BLaER1 (cell line): ENCODE measurements around the gene TEAD1.
A peak's percentile ranks its signal among the peaks of the same experiment; 100 is the strongest.

Experiments
- H3K27ac ChIP-seq: shearing (Covaris generic); formaldehyde crosslinking; 2 replicates; pipeline ENCODE4 v1.8.1; 2022
- H3K27me3 ChIP-seq: shearing (Covaris generic); formaldehyde crosslinking; 2 replicates; pipeline ENCODE4 v1.8.1; 2022
- H3K36me3 ChIP-seq: shearing (Covaris generic); formaldehyde crosslinking; 2 replicates; pipeline ENCODE4 v1.8.1; 2022
- H3K4me1 ChIP-seq: shearing (Covaris generic); formaldehyde crosslinking; 2 replicates; pipeline ENCODE4 v1.8.1; 2022
- H3K4me2 ChIP-seq: shearing (Covaris generic); formaldehyde crosslinking; 2 replicates; pipeline ENCODE4 v1.8.1; 2022
- H3K4me3 ChIP-seq: shearing (Covaris generic); formaldehyde crosslinking; 2 replicates; pipeline ENCODE4 v1.8.1; 2022
- H3K9ac ChIP-seq: shearing (Covaris generic); formaldehyde crosslinking; 2 replicates; pipeline ENCODE4 v1.8.1; 2022
- H3K9me3 ChIP-seq: shearing (Covaris generic); formaldehyde crosslinking; 2 replicates; pipeline ENCODE4 v1.8.1; 2022
- H4K20me1 ChIP-seq: shearing (Covaris generic); formaldehyde crosslinking; 2 replicates; pipeline ENCODE4 v1.8.1; 2022
- Cebpa-rat ChIP-seq: shearing (Covaris generic); IDR thresholded peaks from 2 replicates; pipeline ENCODE4 v1.8.1; 2022

The TEAD1 gene

GRCh38 chr11:12692229-12693075 lies 18.2 kb downstream of the TEAD1 start:
- H3K36me3 ChIP-seq = no peaks in the 10 kb centered on the region
- H3K27me3 ChIP-seq = no peaks in the 10 kb centered on the region; the same call in 1 of the 2 replicates
- H3K9ac ChIP-seq = no peak overlapping the region
- H3K9me3 ChIP-seq = no peaks in the 10 kb centered on the region
- no peak overlapping the region for H3K4me3 ChIP-seq
- H4K20me1 ChIP-seq = no peaks in the 10 kb centered on the region
- H3K4me2 ChIP-seq = no peak overlapping the region
- TF ChIP-seq Cebpa-rat = no peak
- H3K4me1 ChIP-seq = peaks cover 36% of the 10 kb centered on the region
- H3K27ac ChIP-seq = no peak overlapping the region

DNA sequence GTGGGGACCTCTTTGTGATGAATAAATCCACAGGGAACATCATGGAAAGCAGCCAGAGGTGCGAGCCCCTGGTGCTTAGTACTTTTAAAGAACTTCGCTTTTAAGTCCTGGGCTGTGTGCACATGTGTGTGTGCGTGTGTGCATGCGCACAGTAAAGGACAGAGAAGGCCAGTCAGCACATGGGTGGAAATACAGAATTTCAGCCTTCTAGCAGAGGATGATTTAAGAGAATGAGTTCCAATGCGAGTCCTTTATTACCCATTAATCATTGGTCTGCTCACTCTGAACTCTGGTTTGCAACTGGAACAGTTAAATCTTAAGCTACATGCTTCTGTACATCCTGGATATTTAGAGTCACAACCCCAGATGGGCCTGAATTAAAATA lies 18.9 kb downstream of the TEAD1 start:
- Histone ChIP-seq H3K36me3 (no peaks in the 10 kb centered on the region), H3K9me3 (no peaks in the 10 kb centered on the region), H4K20me1 (no peaks in the 10 kb centered on the region), H3K27ac (no peak overlapping the region), H3K4me3 (no peak overlapping the region), H3K4me2 (peak overlapping the region; percentile 73; the same call in 1 of the 2 replicates), H3K9ac (no peak overlapping the region), H3K27me3 (no peaks in the 10 kb centered on the region; the same call in 1 of the 2 replicates), H3K4me1 (peaks cover 42% of the 10 kb centered on the region)
- TF ChIP-seq Cebpa-rat = no peak

GRCh38 chr11:12693479-12694182 lies 19.4 kb downstream of the TEAD1 start:
- Histone ChIP-seq H3K4me3 (no peak overlapping the region), H3K27me3 (no peaks in the 10 kb centered on the region; the same call in 1 of the 2 replicates), H3K9me3 (no peaks in the 10 kb centered on the region), H3K4me2 (peak overlapping the region; percentile 73), H3K36me3 (no peaks in the 10 kb centered on the region), H3K27ac (no peak overlapping the region), H3K9ac (peak overlapping the region; percentile 11; the same call in 1 of the 2 replicates), H3K4me1 (peaks cover 48% of the 10 kb centered on the region), H4K20me1 (no peaks in the 10 kb centered on the region)
- no peak for TF ChIP-seq Cebpa-rat

GRCh38 chr11:12694183-12694531 lies 19.9 kb downstream of the TEAD1 start:
- Histone ChIP-seq H3K4me2 (peak overlapping the region; percentile 73), H3K27ac (no peak overlapping the region), H4K20me1 (no peaks in the 10 kb centered on the region), H3K9ac (peak overlapping the region; percentile 11; the same call in 1 of the 2 replicates), H3K9me3 (no peaks in the 10 kb centered on the region), H3K27me3 (no peaks in the 10 kb centered on the region; the same call in 1 of the 2 replicates), H3K36me3 (no peaks in the 10 kb centered on the region), H3K4me1 (peaks cover 49% of the 10 kb centered on the region), H3K4me3 (no peak overlapping the region)
- TF ChIP-seq Cebpa-rat = no peak

- Histone ChIP-seq H3K9me3 (no peaks in the 10 kb centered on the region), H3K4me2 (no peak overlapping the region), H3K36me3 (no peaks in the 10 kb centered on the region), H3K4me3 (no peak overlapping the region), H3K27ac (no peak overlapping the region), H3K4me1 (peaks cover 49% of the 10 kb centered on the region), H3K9ac (no peak overlapping the region), H3K27me3 (no peaks in the 10 kb centered on the region; the same call in 1 of the 2 replicates), H4K20me1 (no peaks in the 10 kb centered on the region)
- TF ChIP-seq Cebpa-rat = no peak
These were observed 21.1 kb downstream of the TEAD1 start for GRCh38 chr11:12695221-12695794.

DNA sequence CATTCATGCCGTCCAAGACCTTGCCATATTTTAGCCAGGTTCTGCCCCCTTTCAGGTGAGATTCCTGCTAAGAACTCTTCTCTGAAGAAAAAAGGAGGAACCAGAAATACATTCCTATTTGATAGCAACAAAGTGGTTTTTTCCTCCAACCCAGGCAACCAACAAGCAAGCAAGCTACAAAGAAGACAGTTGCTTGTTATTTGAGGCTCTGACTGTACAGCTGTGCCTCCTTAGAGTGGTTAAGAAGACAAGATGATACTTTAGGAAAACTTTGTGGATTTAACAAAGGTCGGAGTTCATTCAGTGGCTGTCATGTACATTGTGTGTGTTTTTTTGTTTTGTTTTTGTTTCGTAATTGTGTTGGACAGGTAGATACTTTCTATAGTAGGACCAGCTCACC lies 21.7 kb downstream of the TEAD1 start:
- Histone ChIP-seq H3K27ac (no peak overlapping the region), H3K27me3 (no peaks in the 10 kb centered on the region; the same call in 1 of the 2 replicates), H3K4me2 (peak overlapping the region; percentile 63), H3K4me3 (no peak overlapping the region), H3K9me3 (no peaks in the 10 kb centered on the region), H4K20me1 (no peaks in the 10 kb centered on the region), H3K9ac (no peak overlapping the region), H3K36me3 (no peaks in the 10 kb centered on the region), H3K4me1 (peaks cover 49% of the 10 kb centered on the region)
- no peak for TF ChIP-seq Cebpa-rat

DNA sequence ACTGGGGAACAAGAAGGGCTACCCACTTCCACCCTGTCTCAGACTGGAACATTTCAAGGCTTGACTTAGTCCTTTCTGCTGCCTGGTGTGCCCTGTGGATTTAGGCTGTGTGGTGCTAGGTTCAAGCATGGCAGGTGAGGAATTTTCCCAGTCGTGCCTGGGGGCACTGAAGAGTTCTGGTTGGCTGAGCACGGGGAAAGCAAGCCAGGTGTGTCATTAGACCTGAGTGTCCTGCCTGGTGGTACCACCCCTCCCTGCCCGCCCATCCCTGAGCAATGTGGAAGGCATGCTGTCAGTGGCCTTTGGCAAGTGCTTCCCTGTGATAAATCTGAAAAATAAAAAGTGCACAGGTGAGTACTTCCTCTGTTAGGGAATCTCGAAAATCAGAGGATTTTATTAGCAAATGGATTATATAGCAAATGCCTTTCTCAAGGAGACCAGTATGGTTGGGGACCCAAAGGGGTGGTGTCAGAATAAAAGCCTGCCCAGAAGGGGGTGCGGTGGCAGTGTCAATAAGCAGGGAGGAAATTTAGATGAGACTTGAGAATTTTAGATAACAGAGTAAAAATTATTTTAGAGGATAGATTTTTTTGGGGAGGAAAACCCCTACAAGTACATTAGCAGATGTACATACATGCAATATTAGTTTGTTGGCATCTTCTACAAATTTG lies 22.8 kb downstream of the TEAD1 start:
- Histone ChIP-seq H3K4me3 (no peak overlapping the region), H3K27ac (no peak overlapping the region), H3K4me1 (peaks cover 49% of the 10 kb centered on the region), H3K9me3 (no peaks in the 10 kb centered on the region), H3K4me2 (peak overlapping the region; percentile 63), H4K20me1 (no peaks in the 10 kb centered on the region), H3K36me3 (no peaks in the 10 kb centered on the region), H3K27me3 (no peaks in the 10 kb centered on the region; the same call in 1 of the 2 replicates), H3K9ac (no peak overlapping the region)
- no peak for TF ChIP-seq Cebpa-rat

DNA sequence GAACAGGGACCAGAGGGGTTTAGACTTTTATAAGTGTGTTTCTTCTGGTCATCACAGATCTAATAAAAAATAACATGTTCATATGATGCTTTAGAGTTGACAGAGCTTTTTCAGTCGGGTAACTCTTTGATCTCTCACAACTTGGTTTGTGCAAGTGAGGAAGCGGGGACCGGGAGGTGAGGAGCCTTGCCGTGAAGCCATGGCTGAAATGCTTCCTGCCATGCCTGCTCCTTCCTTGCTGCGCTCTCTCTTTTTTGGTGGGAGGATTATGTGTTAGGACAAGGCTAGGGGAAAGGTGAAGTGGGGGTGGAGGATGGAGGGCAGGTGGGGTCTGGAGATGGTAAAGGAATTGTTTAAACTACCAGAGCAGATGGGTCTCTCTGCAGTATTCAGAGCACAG lies 23.8 kb downstream of the TEAD1 start:
- Histone ChIP-seq H3K4me2 (peak overlapping the region; percentile 68), H3K27ac (no peak overlapping the region), H3K4me3 (no peak overlapping the region), H3K9ac (no peak overlapping the region; the same call in 1 of the 2 replicates), H4K20me1 (no peaks in the 10 kb centered on the region), H3K27me3 (no peaks in the 10 kb centered on the region; the same call in 1 of the 2 replicates), H3K4me1 (peaks cover 47% of the 10 kb centered on the region), H3K9me3 (no peaks in the 10 kb centered on the region), H3K36me3 (no peaks in the 10 kb centered on the region)
- TF ChIP-seq Cebpa-rat = no peak

GRCh38 chr11:12701811-12702592 lies 27.8 kb downstream of the TEAD1 start:
- Histone ChIP-seq H3K36me3 (no peaks in the 10 kb centered on the region), H3K4me2 (no peak overlapping the region), H4K20me1 (no peaks in the 10 kb centered on the region), H3K4me1 (peaks cover 18% of the 10 kb centered on the region), H3K27ac (no peak overlapping the region), H3K4me3 (no peak overlapping the region), H3K9ac (no peak overlapping the region), H3K9me3 (no peaks in the 10 kb centered on the region), H3K27me3 (no peaks in the 10 kb centered on the region)
- TF ChIP-seq Cebpa-rat = no peak
